RWPE2 (cell line): ENCODE data around the gene CNOT8.
"Not testable (repeated sequence)": the region's sequence is repeated elsewhere in the genome, so short reads cannot be mapped to it uniquely, and the experiment has no call there.

Experiments
- ATAC-seq: fragments of 200-7000 bp; cut with Tn5 transposase; 3 replicates; pipeline ENCODE4 v1.9.1; 2021; ENCODE audit warnings: low read depth
- DNase-seq: peaks from one replicate; pipeline ENCODE4 v3.0.0-alpha.2; 2020; ENCODE audit warnings: low spot score
- H3K27ac ChIP-seq: fragments of 450-650 bp; 2 replicates; pipeline ENCODE4 v1.5.1; 2017; ENCODE audit warnings: mild to moderate bottlenecking; ENCODE audit not compliant: poor library complexity, severe bottlenecking
- H3K27me3 ChIP-seq: fragments of 250-450 bp; sonication (Bioruptor Pico); 2 replicates; pipeline ENCODE4 v1.5.1; 2021; ENCODE audit warnings: mild to moderate bottlenecking, moderate library complexity; ENCODE audit not compliant: insufficient read depth, poor library complexity, severe bottlenecking
- H3K36me3 ChIP-seq: fragments of 250-450 bp; sonication (Bioruptor Pico); 2 replicates; pipeline ENCODE4 v1.5.1; 2020; ENCODE audit warnings: low read depth, mild to moderate bottlenecking, moderate library complexity
- H3K4me1 ChIP-seq: fragments of 250-450 bp; sonication (Bioruptor Pico); 2 replicates; pipeline ENCODE4 v1.5.1; 2021; ENCODE audit warnings: mild to moderate bottlenecking, moderate library complexity; ENCODE audit not compliant: insufficient read depth, poor library complexity, severe bottlenecking
- H3K4me3 ChIP-seq: fragments of 250-450 bp; sonication (Bioruptor Pico); 2 replicates; pipeline ENCODE4 v1.5.1; 2021; ENCODE audit warnings: mild to moderate bottlenecking, moderate library complexity; ENCODE audit not compliant: severe bottlenecking
- H3K9me3 ChIP-seq: fragments of 250-450 bp; sonication (Bioruptor Pico); 2 replicates; pipeline ENCODE4 v1.5.1; 2021; ENCODE audit warnings: mild to moderate bottlenecking, moderate library complexity; ENCODE audit not compliant: severe bottlenecking
- TF ChIP-seq, protein P1 (sequence below): fragments of 450-650 bp; IDR thresholded peaks from one replicate; pipeline ENCODE4 v1.5.1; 2017; ENCODE audit warnings: mild to moderate bottlenecking, moderate library complexity; ENCODE audit not compliant: poor library complexity, severe bottlenecking

CNOT8 gene

DNA sequence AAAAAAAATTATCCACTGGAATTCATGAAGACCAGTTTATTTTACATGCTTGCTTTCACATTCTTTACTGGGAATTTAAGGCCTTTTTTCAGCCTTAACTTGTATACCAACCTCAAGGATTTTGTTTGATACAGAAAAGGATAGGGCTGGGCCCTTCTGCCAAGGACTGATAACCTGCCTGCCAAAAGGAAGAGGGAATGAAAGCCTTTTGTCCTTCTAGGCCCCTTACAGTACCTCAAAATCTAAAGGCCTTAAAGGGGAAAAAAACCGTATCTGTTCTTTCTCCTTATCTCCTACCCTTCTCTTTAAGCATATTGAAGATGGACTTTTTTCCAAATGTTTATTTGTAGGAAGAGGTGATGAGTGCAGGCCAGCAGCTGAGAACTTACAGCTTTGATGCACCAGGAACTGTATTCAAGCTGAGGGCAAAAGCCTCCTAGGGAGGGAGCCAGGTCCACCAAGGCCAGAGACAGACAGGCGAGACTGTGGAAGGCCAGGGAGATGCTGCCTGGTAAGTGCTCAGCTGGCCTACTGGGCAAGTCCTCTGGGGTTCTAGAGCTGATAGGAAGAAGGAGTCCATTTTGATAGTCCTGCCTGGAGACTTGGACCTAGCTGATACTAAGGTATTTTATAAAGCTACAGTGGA is 39.8 kb upstream of the CNOT8 start:
- Histone ChIP-seq H3K27me3 (no peaks in the 10 kb centered on the region), H3K9me3 (no peaks in the 10 kb centered on the region), H3K4me3 (no peak overlapping the region), H3K36me3 (peaks cover 74% of the 10 kb centered on the region), H3K4me1 (no peaks in the 10 kb centered on the region), H3K27ac (no peak overlapping the region)
- ATAC-seq (no peak), DNase-seq (no peak)
- TF ChIP-seq, protein P1, sequence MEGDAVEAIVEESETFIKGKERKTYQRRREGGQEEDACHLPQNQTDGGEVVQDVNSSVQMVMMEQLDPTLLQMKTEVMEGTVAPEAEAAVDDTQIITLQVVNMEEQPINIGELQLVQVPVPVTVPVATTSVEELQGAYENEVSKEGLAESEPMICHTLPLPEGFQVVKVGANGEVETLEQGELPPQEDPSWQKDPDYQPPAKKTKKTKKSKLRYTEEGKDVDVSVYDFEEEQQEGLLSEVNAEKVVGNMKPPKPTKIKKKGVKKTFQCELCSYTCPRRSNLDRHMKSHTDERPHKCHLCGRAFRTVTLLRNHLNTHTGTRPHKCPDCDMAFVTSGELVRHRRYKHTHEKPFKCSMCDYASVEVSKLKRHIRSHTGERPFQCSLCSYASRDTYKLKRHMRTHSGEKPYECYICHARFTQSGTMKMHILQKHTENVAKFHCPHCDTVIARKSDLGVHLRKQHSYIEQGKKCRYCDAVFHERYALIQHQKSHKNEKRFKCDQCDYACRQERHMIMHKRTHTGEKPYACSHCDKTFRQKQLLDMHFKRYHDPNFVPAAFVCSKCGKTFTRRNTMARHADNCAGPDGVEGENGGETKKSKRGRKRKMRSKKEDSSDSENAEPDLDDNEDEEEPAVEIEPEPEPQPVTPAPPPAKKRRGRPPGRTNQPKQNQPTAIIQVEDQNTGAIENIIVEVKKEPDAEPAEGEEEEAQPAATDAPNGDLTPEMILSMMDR = no peak

DNA sequence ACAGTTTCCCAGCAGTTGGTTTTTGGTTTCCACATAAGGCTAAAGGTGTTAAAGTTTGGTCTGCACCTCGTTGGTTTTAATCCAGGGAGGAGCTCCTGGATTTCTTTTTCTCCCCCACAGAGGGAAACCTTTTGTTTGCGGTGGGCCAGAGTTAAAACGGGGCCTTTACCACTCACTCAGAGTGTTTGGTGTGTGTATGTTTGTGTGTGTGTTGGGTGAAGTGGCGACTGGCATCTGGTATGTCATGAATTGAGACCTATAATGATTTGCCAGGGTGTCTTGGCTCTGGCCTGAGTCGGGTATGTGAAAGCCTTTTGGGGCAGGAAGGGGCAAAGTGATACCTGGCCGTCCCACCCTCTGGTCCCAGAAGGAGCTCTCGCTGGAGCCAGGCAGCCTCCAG is 38.9 kb upstream of the CNOT8 start:
- no peak for ATAC-seq
- no peaks in the 10 kb centered on the region for H3K4me1 ChIP-seq
- peaks cover 65% of the 10 kb centered on the region for H3K36me3 ChIP-seq
- TF ChIP-seq, protein P1 = no peak
- H3K4me3 ChIP-seq = no peak overlapping the region
- no peak for DNase-seq
- no peaks in the 10 kb centered on the region for H3K9me3 ChIP-seq
- H3K27me3 ChIP-seq = no peaks in the 10 kb centered on the region
- no peak overlapping the region for H3K27ac ChIP-seq

DNA sequence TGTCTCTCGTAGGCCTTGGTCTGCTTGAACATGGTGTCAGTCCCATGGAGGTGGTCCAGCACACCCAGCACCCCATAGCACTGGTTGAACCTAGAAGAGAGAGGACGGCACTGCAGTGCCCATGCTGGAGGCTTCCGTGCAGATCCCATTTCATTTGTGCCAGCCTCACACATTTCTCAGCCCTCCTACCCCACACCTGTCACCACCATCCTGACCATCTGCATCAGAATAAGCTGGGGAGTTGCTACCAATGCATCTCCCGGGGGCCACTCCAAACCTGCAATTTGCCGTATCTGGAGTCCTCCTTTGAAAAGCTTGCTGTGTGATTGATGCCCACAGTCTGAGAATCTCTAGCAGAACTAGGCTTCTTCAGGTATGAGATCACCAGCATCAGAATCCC is 38.0 kb upstream of the CNOT8 start:
- H3K27me3 ChIP-seq = no peaks in the 10 kb centered on the region
- ATAC-seq = no peak
- peaks cover 56% of the 10 kb centered on the region for H3K36me3 ChIP-seq
- TF ChIP-seq, protein P1 = no peak
- H3K4me3 ChIP-seq = no peak overlapping the region
- no peak for DNase-seq
- no peaks in the 10 kb centered on the region for H3K9me3 ChIP-seq
- H3K4me1 ChIP-seq = no peaks in the 10 kb centered on the region
- no peak overlapping the region for H3K27ac ChIP-seq

DNA sequence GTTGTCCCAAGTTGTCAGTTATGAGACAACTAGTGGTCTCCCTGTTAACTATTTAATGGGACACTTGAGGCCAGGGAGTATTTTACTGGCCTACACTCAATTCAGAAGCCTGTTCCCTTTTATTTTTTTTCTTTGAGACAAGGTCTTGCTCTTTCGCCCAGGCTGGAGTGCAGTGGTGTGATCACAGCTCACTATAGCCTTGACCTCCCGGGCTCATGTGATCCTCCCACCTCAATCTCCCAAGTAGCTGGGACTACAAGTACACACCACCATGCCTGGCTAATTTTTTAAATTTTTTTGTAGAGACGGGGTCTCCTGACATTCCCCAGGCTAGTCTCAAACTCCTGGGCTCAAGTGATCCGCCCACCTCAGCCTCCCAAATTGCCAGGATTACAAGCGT is 35.5 kb upstream of the CNOT8 start:
- H3K36me3 ChIP-seq = peaks cover 33% of the 10 kb centered on the region
- not testable (repeated sequence) for H3K27ac ChIP-seq, H3K9me3 ChIP-seq, H3K4me1 ChIP-seq, H3K27me3 ChIP-seq, DNase-seq, H3K4me3 ChIP-seq, ATAC-seq

DNA sequence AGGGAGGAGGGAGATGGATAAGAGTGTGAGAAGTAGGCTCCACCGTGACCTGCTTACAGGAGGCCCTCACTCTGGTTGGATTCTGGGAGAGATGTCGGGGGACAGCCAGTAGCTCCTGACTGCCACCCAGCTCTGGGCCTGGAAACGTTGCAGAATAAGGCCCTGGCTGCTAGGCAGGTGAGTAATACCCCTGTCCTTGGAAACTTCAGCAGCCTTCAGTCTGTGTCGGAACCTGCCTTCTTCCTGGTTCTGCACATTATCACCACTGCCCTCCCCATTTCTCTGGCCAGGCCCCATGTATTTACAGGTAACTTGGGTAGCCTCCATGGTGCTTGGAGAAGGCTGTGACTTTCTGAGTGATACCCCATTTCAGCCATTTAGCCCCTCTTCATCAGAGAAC is 34.8 kb upstream of the CNOT8 start:
- ATAC-seq = no peak
- TF ChIP-seq, protein P1 = no peak
- Histone ChIP-seq H3K9me3 (no peaks in the 10 kb centered on the region), H3K4me3 (no peak overlapping the region), H3K27ac (no peak overlapping the region), H3K4me1 (peaks cover 7% of the 10 kb centered on the region), H3K36me3 (peaks cover 26% of the 10 kb centered on the region), H3K27me3 (no peaks in the 10 kb centered on the region)
- DNase-seq = no peak
